Measurements from ENCODE around the gene EDA. TPM values are rescaled to one million over a fixed set of nuclear protein-coding genes. Genes with fewer than 3 reads are reported as not detected.

Gene EDA
- total RNA-seq, 1 experiment from 2014 or later = 0.15 TPM

DNA sequence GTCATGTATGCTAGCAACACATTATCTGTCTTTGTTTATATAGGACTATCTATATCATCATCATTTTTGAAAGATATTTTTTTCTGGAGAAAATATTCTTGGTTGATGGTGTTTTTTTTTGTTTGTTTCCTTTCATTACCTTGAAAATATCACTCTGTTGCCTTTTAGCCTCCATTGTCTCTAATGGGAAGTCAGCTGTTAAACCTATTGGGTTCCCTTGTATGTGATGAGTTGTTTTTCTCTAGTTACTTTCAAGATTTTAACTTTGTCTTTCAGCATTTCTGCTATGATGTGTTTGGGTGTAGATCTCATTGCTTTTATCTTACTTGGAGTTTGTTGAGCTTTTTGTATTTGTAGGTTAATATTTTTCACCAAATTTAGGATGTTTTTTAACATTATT, 124.4 kb downstream of the EDA start:
- no peak overlapping the region for H3K4me3 ChIP-seq (ENCODE audit: low read length)
- no peaks in the 10 kb centered on the region for H3K9me2 ChIP-seq (replicated peaks; ENCODE audit: low read length)
- H3K4me2 ChIP-seq (ENCODE audit: low read length) = no peak overlapping the region
- no TSS peak for BruUV-seq (replicated peaks)
- no peak overlapping the region for H2AFZ ChIP-seq (ENCODE audit: low read length)
- H3K27me3 ChIP-seq (ENCODE audit: low read length) = no peaks in the 10 kb centered on the region
- no peak for TF ChIP-seq EZH2phosphoT487 (IDR thresholded peaks at IDR 0.05; ENCODE audit: borderline replicate concordance, low read length)
- no peak overlapping the region for H3K9ac ChIP-seq (ENCODE audit: low read length)
- ChIA-PET POLR2A (ENCODE audit: unreplicated experiment) (no interaction called here), CTCF (no interaction called here)
- no peaks in the 10 kb centered on the region for H3K79me2 ChIP-seq (ENCODE audit: low read length)
- no peaks in the 10 kb centered on the region for H3K9me3 ChIP-seq (ENCODE audit: low read length)
- ATAC-seq = no peak
- no peaks in the 10 kb centered on the region for H3K4me1 ChIP-seq (ENCODE audit: insufficient read depth, low read length)
- H3K36me3 ChIP-seq (ENCODE audit: low read depth, low read length) = no peaks in the 10 kb centered on the region
- no peak for DNase-seq
- H4K20me1 ChIP-seq (ENCODE audit: low read length) = no peaks in the 10 kb centered on the region
- H3K27ac ChIP-seq (ENCODE audit: low read length) = no peak overlapping the region
- H3F3A ChIP-seq (ENCODE audit: low read length, unreplicated experiment) = no peaks in the 10 kb centered on the region
- intact Hi-C loops (cut with micrococcal nuclease) = no loop called here

DNA sequence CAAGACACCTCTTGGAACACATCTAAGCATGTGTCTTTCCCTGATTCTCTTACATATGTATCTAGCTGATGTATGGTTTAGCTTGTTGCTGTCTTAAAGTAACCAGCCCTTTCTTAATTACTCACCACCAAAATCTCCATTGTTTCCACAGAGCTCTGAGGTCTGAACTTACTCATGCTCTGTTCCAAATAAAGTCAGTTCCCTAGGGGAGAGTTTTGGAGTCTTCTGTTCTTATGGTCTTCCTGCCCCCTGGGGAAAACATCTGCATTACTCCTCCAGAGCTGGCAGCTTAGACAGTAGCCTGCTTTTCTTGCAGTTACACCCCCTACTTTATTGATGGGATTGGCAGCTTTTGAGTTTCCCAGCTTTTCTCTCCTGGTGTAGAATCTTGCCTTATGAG, 125.8 kb downstream of the EDA start:
- intact Hi-C loops (cut with micrococcal nuclease) = no loop called here
- H4K20me1 ChIP-seq (ENCODE audit: low read length) = no peaks in the 10 kb centered on the region
- H3K9me3 ChIP-seq (ENCODE audit: low read length) = no peaks in the 10 kb centered on the region
- no peaks in the 10 kb centered on the region for H3K9me2 ChIP-seq (replicated peaks; ENCODE audit: low read length)
- ChIA-PET CTCF (no interaction called here), POLR2A (ENCODE audit: unreplicated experiment) (no interaction called here)
- BruUV-seq (replicated peaks) = no TSS peak
- H3F3A ChIP-seq (ENCODE audit: low read length, unreplicated experiment) = no peaks in the 10 kb centered on the region
- H2AFZ ChIP-seq (ENCODE audit: low read length) = no peak overlapping the region
- no peaks in the 10 kb centered on the region for H3K36me3 ChIP-seq (ENCODE audit: low read depth, low read length)
- H3K4me2 ChIP-seq (ENCODE audit: low read length) = no peak overlapping the region
- no peak for ATAC-seq
- no peak overlapping the region for H3K9ac ChIP-seq (ENCODE audit: low read length)
- no peaks in the 10 kb centered on the region for H3K4me1 ChIP-seq (ENCODE audit: insufficient read depth, low read length)
- no peak for TF ChIP-seq CTCF (conservative IDR thresholded peaks at IDR 0.05; ENCODE audit: low read depth, low read length)
- no peak for TF ChIP-seq EZH2phosphoT487 (IDR thresholded peaks at IDR 0.05; ENCODE audit: borderline replicate concordance, low read length)
- TF ChIP-seq EZH2 (IDR thresholded peaks at IDR 0.05; ENCODE audit: low read length, unreplicated experiment) = no peak
- DNase-seq = no peak
- no peaks in the 10 kb centered on the region for H3K79me2 ChIP-seq (ENCODE audit: low read length)
- H3K27me3 ChIP-seq (ENCODE audit: low read length) = no peaks in the 10 kb centered on the region
- no peak overlapping the region for H3K27ac ChIP-seq (ENCODE audit: low read length)
- H3K4me3 ChIP-seq (ENCODE audit: low read length) = no peak overlapping the region

- Histone ChIP-seq H3K79me2 (ENCODE audit: low read length) (no peaks in the 10 kb centered on the region), H3K4me3 (ENCODE audit: low read length) (no peak overlapping the region), H3F3A (ENCODE audit: low read length, unreplicated experiment) (no peaks in the 10 kb centered on the region), H3K36me3 (ENCODE audit: low read depth, low read length) (no peaks in the 10 kb centered on the region), H3K9me2 (replicated peaks; ENCODE audit: low read length) (no peaks in the 10 kb centered on the region), H4K20me1 (ENCODE audit: low read length) (no peaks in the 10 kb centered on the region), H3K27ac (ENCODE audit: low read length) (no peak overlapping the region), H3K9ac (ENCODE audit: low read length) (no peak overlapping the region), H3K4me2 (ENCODE audit: low read length) (no peak overlapping the region), H2AFZ (ENCODE audit: low read length) (no peak overlapping the region), H3K27me3 (ENCODE audit: low read length) (no peaks in the 10 kb centered on the region), H3K4me1 (ENCODE audit: insufficient read depth, low read length) (no peaks in the 10 kb centered on the region), H3K9me3 (ENCODE audit: low read length) (no peaks in the 10 kb centered on the region)
- CTCF ChIA-PET = no interaction called here
- TF ChIP-seq EZH2 (IDR thresholded peaks at IDR 0.05; ENCODE audit: low read length, unreplicated experiment) (no peak), CTCF (conservative IDR thresholded peaks at IDR 0.05; ENCODE audit: low read depth, low read length) (no peak), EZH2phosphoT487 (IDR thresholded peaks at IDR 0.05; ENCODE audit: borderline replicate concordance, low read length) (no peak)
- intact Hi-C loops (cut with micrococcal nuclease) = no loop called here
- POLR2A ChIA-PET (ENCODE audit: unreplicated experiment) = no interaction called here
- no TSS peak for BruUV-seq (replicated peaks)
- no peak for ATAC-seq
- DNase-seq = no peak
These were observed 130.1 kb downstream of the EDA start for GRCh38 chrX:69746051-69746450.

All from PC-3 (cell line).